ENCODE measurements around the gene APBA1.

The APBA1 gene

GRCh38 chr9:69645488-69645887 is 26.7 kb downstream of the APBA1 start:
- TF ChIP-seq CTCF (IDR thresholded peaks at IDR 0.05; ENCODE audit: insufficient read depth, low read length, poor library complexity, severe bottlenecking) (no peak), EZH2phosphoT487 (conservative IDR thresholded peaks at IDR 0.05; ENCODE audit: low read length) (no peak)
- no peak overlapping the region for H2AFZ ChIP-seq (ENCODE audit: low read depth, low read length, severe bottlenecking)

GRCh38 chr9:69643098-69643497 is 29.1 kb downstream of the APBA1 start:
- Histone ChIP-seq H3K36me3 (ENCODE audit: low read length) (no peaks in the 10 kb centered on the region), H2AFZ (ENCODE audit: low read depth, low read length, severe bottlenecking) (no peak overlapping the region), H3K9me2 (replicated peaks; ENCODE audit: insufficient read depth, low read length) (no peaks in the 10 kb centered on the region), H3K79me2 (ENCODE audit: insufficient read depth, low read length) (no peaks in the 10 kb centered on the region), H3K9ac (ENCODE audit: low read length) (no peak overlapping the region), H3K9me3 (ENCODE audit: insufficient read depth, low read length) (no peaks in the 10 kb centered on the region), H3K4me3 (ENCODE audit: insufficient read depth, low read length, poor library complexity, severe bottlenecking) (no peak overlapping the region), H4K20me1 (ENCODE audit: low read depth, low read length) (no peaks in the 10 kb centered on the region), H3K27ac (ENCODE audit: low read depth, low read length) (no peak overlapping the region), H3K4me2 (ENCODE audit: low read depth, low read length, poor library complexity, severe bottlenecking) (no peak overlapping the region), H3K27me3 (ENCODE audit: low read length) (no peaks in the 10 kb centered on the region), H3F3A (ENCODE audit: insufficient read depth) (no peaks in the 10 kb centered on the region)
- no peak for TF ChIP-seq CTCF (IDR thresholded peaks at IDR 0.05; ENCODE audit: insufficient read depth, low read length, poor library complexity, severe bottlenecking)
- no peak for TF ChIP-seq EZH2phosphoT487 (conservative IDR thresholded peaks at IDR 0.05; ENCODE audit: low read length)

More at GRCh38 chr9:69645488-69645887, 26.7 kb downstream of the APBA1 start:
- Histone ChIP-seq H3K27ac (ENCODE audit: low read depth, low read length) (no peak overlapping the region), H3K27me3 (ENCODE audit: low read length) (no peaks in the 10 kb centered on the region), H3K4me2 (ENCODE audit: low read depth, low read length, poor library complexity, severe bottlenecking) (no peak overlapping the region), H3K79me2 (ENCODE audit: insufficient read depth, low read length) (no peaks in the 10 kb centered on the region), H3K9me2 (replicated peaks; ENCODE audit: insufficient read depth, low read length) (no peaks in the 10 kb centered on the region), H4K20me1 (ENCODE audit: low read depth, low read length) (no peaks in the 10 kb centered on the region), H3F3A (ENCODE audit: insufficient read depth) (no peaks in the 10 kb centered on the region), H3K9ac (ENCODE audit: low read length) (no peak overlapping the region), H3K4me3 (ENCODE audit: insufficient read depth, low read length, poor library complexity, severe bottlenecking) (no peak overlapping the region), H3K36me3 (ENCODE audit: low read length) (no peaks in the 10 kb centered on the region), H3K9me3 (ENCODE audit: insufficient read depth, low read length) (no peaks in the 10 kb centered on the region)

- no peaks in the 10 kb centered on the region for H3K9me2 ChIP-seq (replicated peaks; ENCODE audit: insufficient read depth, low read length)
- no peaks in the 10 kb centered on the region for H3K36me3 ChIP-seq (ENCODE audit: low read length)
- H3K9me3 ChIP-seq (ENCODE audit: insufficient read depth, low read length) = no peaks in the 10 kb centered on the region
- H3F3A ChIP-seq (ENCODE audit: insufficient read depth) = no peaks in the 10 kb centered on the region
- no peak overlapping the region for H3K27ac ChIP-seq (ENCODE audit: low read depth, low read length)
- no peaks in the 10 kb centered on the region for H3K27me3 ChIP-seq (ENCODE audit: low read length)
- H3K4me3 ChIP-seq (ENCODE audit: insufficient read depth, low read length, poor library complexity, severe bottlenecking) = no peak overlapping the region
- no peaks in the 10 kb centered on the region for H4K20me1 ChIP-seq (ENCODE audit: low read depth, low read length)
- no peak overlapping the region for H3K9ac ChIP-seq (ENCODE audit: low read length)
- no peak overlapping the region for H2AFZ ChIP-seq (ENCODE audit: low read depth, low read length, severe bottlenecking)
- no peak for TF ChIP-seq EZH2phosphoT487 (conservative IDR thresholded peaks at IDR 0.05; ENCODE audit: low read length)
- TF ChIP-seq CTCF (IDR thresholded peaks at IDR 0.05; ENCODE audit: insufficient read depth, low read length, poor library complexity, severe bottlenecking) = no peak
- H3K4me2 ChIP-seq (ENCODE audit: low read depth, low read length, poor library complexity, severe bottlenecking) = no peak overlapping the region
- no peaks in the 10 kb centered on the region for H3K79me2 ChIP-seq (ENCODE audit: insufficient read depth, low read length)
Observed at GRCh38 chr9:69637817-69638200, 34.4 kb downstream of the APBA1 start.

Measured in SU-DHL-6 (cell line).